Head of caudate nucleus (tissue), 42 donors: Measurements from ENCODE around the gene KCNK7.

Experiments used
- DNase-seq, 42 donors: peaks; one replicate each; pipeline versions ENCODE4 v3.0.0 to v3.0.0-alpha.2; 2020 to 2021; ENCODE audit warnings: mixed read lengths in 7 of 42
- intact Hi-C: fragments of 100-400 bp; cut with DNase I; formaldehyde crosslinking; loops from one replicate; pipeline ENCODE4 v1.15.0; 2022

KCNK7 gene

GRCh38 chr11:65579291-65579690 lies 16.3 kb downstream of the KCNK7 start:
- intact Hi-C loops, result no loop called here
- no peak for DNase-seq

GRCh38 chr11:65578667-65579066 lies 16.9 kb downstream of the KCNK7 start:
- no peak for DNase-seq
- intact Hi-C loops, result no loop called here

- intact Hi-C loops, result no loop called here
- no peak for DNase-seq
Measured at GRCh38 chr11:65578134-65578533, 17.5 kb downstream of the KCNK7 start.

- intact Hi-C loops, result no loop called here
- DNase-seq, result no peak
Measured at GRCh38 chr11:65577756-65578109, 17.9 kb downstream of the KCNK7 start.

GRCh38 chr11:65576867-65577755 lies 18.5 kb downstream of the KCNK7 start:
- intact Hi-C loops, result no loop called here
- peak in 5 of 42 donors; percentile 39 to 60 (median 46) for DNase-seq

GRCh38 chr11:65576232-65576866 lies 19.3 kb downstream of the KCNK7 start:
- no peak for DNase-seq
- intact Hi-C loops, result no loop called here

- intact Hi-C loops, result no loop called here
- DNase-seq, result peak in 21 of 42 donors; percentile 28 to 67 (median 50)
Measured at GRCh38 chr11:65575568-65576231, 19.9 kb downstream of the KCNK7 start, which contains the start of gene EHBP1L1. EHBP1L1 (plus strand) TSS chr11:65576053; CDS start chr11:65576303, 250 bp downstream.

- no peak for DNase-seq
- intact Hi-C loops, result no loop called here
Measured at GRCh38 chr11:65574811-65575567, 20.6 kb downstream of the KCNK7 start.

GRCh38 chr11:65574109-65574810 lies 21.3 kb downstream of the KCNK7 start:
- intact Hi-C loops, result no loop called here

GRCh38 chr11:65573391-65574079 lies 22.1 kb downstream of the KCNK7 start:
- peak in 2 of 42 donors; percentile 30 to 52 for DNase-seq
- intact Hi-C loops, result no loop called here

More at GRCh38 chr11:65574109-65574810, 21.3 kb downstream of the KCNK7 start:
- peak in 40 of 42 donors; percentile 51 to 87 (median 74) for DNase-seq

- intact Hi-C loops, result no loop called here
- DNase-seq, result peak; percentile 83 to 97 (median 94)
Measured at GRCh38 chr11:65572356-65573051, 23.1 kb downstream of the KCNK7 start, which contains the start of gene FAM89B. FAM89B (plus strand) TSS chr11:65572538; CDS start chr11:65572670, 132 bp downstream.

- DNase-seq, result peak in 1 of 42 donors; percentile 47
- intact Hi-C loops, result loop anchor here (2.0 kb wide), 2 partner anchors 31 to 43 kb away; partner anchors contain the start of genes MAP3K11 and PCNX3
Measured at GRCh38 chr11:65571940-65572339, 23.7 kb downstream of the KCNK7 start.

- intact Hi-C loops, result loop anchor here (2.0 kb wide), 2 partner anchors 31 to 43 kb away; partner anchors contain the start of genes MAP3K11 and PCNX3
- no peak for DNase-seq
Measured at GRCh38 chr11:65571420-65571819, 24.2 kb downstream of the KCNK7 start.

- intact Hi-C loops, result loop anchor here (2.0 kb wide), 2 partner anchors 29 to 45 kb away; partner anchors contain the start of genes MAP3K11 and PCNX3
- peak; percentile 95 to 100 (median 99) for DNase-seq
Measured at GRCh38 chr11:65569973-65570918, 25.4 kb downstream of the KCNK7 start, which contains the start of gene ZNRD2. ZNRD2 (plus strand) TSS chr11:65570477; CDS start chr11:65570492, 15 bp downstream.

GRCh38 chr11:65569164-65569972 lies 26.2 kb downstream of the KCNK7 start:
- peak in 6 of 42 donors; percentile 41 to 73 (median 56) for DNase-seq
- intact Hi-C loops, result no loop called here
